T-helper 2 cell treated with Interferon-gamma antibody and Interleukin-4, amounts not matched to agents 100 ng/mL and 5 ng/mL, for 36 hours (primary cell): ENCODE results near the gene STK4. TPM values are rescaled to one million over a fixed set of nuclear protein-coding genes. Genes with fewer than 3 reads are reported as not detected.

Source experiments
- intact Hi-C: fragments of 100-400 bp; cut with micrococcal nuclease; formaldehyde crosslinking; loops from one replicate; pipeline ENCODE4 v1.15.1; 2023
- total RNA-seq: library from RNA; stranded (reverse); gene quantifications from 2 replicates; pipeline ENCODE4 v1.2.3, GENCODE V29; 2022

Gene STK4
- total RNA-seq, 1 donor from 2014 or later = 175 TPM

- intact Hi-C loops = loop anchor here (1.0 kb wide), 3 partner anchors 8 to 13 kb away; partner anchors contain the start of gene STK4
These were observed 12.8 kb downstream of the STK4 start for GRCh38 chr20:44979090-44979621.

- intact Hi-C loops = no loop called here
These were observed 15.6 kb downstream of the STK4 start for GRCh38 chr20:44981736-44982406.

GRCh38 chr20:44983093-44983674 lies 16.9 kb downstream of the STK4 start:
- intact Hi-C loops = no loop called here

GRCh38 chr20:44988631-44989171 lies 22.4 kb downstream of the STK4 start:
- intact Hi-C loops = no loop called here

- intact Hi-C loops = loop anchor here (1.0 to 5.0 kb wide), 3 partner anchors 11 to 33 kb away; no protein-coding TSS in a partner anchor
These were observed 24.1 kb downstream of the STK4 start for GRCh38 chr20:44990425-44990824.

GRCh38 chr20:44990957-44991356 lies 24.6 kb downstream of the STK4 start:
- intact Hi-C loops = loop anchor here (1.0 to 5.0 kb wide), 3 partner anchors 12 to 34 kb away; no protein-coding TSS in a partner anchor

- intact Hi-C loops = loop anchor here (5.0 kb wide), 1 partner anchor 36 kb away; no protein-coding TSS in a partner anchor
These were observed 27.0 kb downstream of the STK4 start for GRCh38 chr20:44993343-44993742.

- intact Hi-C loops = no loop called here
These were observed 30.9 kb downstream of the STK4 start for GRCh38 chr20:44997171-44997570.

GRCh38 chr20:44997668-44998067 lies 31.4 kb downstream of the STK4 start:
- intact Hi-C loops = no loop called here

GRCh38 chr20:45008521-45009049 lies 42.3 kb downstream of the STK4 start:
- intact Hi-C loops = no loop called here

- intact Hi-C loops = loop anchor here (5.0 kb wide), 1 partner anchor 87 kb away; no protein-coding TSS in a partner anchor
These were observed 44.1 kb downstream of the STK4 start for GRCh38 chr20:45010399-45010828.

- intact Hi-C loops = loop anchor here (5.0 kb wide), 1 partner anchor 86 kb away; no protein-coding TSS in a partner anchor
These were observed 44.8 kb downstream of the STK4 start for GRCh38 chr20:45011108-45011526.

GRCh38 chr20:45012682-45013302 lies 46.5 kb downstream of the STK4 start:
- intact Hi-C loops = loop anchor here (5.0 kb wide), 1 partner anchor 85 kb away; no protein-coding TSS in a partner anchor

GRCh38 chr20:45014131-45014530 lies 47.8 kb downstream of the STK4 start:
- intact Hi-C loops = loop anchor here (5.0 kb wide), 1 partner anchor 83 kb away; no protein-coding TSS in a partner anchor

GRCh38 chr20:45014671-45015415 lies 48.5 kb downstream of the STK4 start:
- intact Hi-C loops = loop anchor here (5.0 kb wide), 1 partner anchor 82 kb away; no protein-coding TSS in a partner anchor

- intact Hi-C loops = no loop called here
These were observed 49.9 kb downstream of the STK4 start for GRCh38 chr20:45016089-45016671.

- intact Hi-C loops = no loop called here
These were observed 51.0 kb downstream of the STK4 start for GRCh38 chr20:45017281-45017680.

- intact Hi-C loops = no loop called here
These were observed 51.5 kb downstream of the STK4 start for GRCh38 chr20:45017857-45018256.

GRCh38 chr20:45019027-45019761 lies 52.9 kb downstream of the STK4 start:
- intact Hi-C loops = no loop called here
